Upper lobe of left lung (tissue), 6 donors: Measurements from ENCODE around the gene RAB39B. TPM values are rescaled to one million over a fixed set of nuclear protein-coding genes. Genes with fewer than 3 reads are reported as not detected.
"Not testable (repeated sequence)": the region's sequence is repeated elsewhere in the genome, so short reads cannot be mapped to it uniquely, and the experiment has no call there.

Experiments used
- ATAC-seq, 2 donors: fragments of 200-7000 bp; cut with Tn5 transposase; one replicate each; pipeline ENCODE4 v1.9.1; 2022; ENCODE audit warnings: mild to moderate bottlenecking in 2 of 2, moderate library complexity in 2 of 2; ENCODE audit not compliant: low FRiP score in 2 of 2
- DNase-seq, 2 donors: peaks; one replicate each; pipeline ENCODE4 v3.0.0-alpha.2; 2019 to 2020
- H3K27ac ChIP-seq, 4 donors: fragments of 200-600 bp; sonication (generic); one replicate each; pipeline ENCODE4 v1.5.1; 2016 to 2019
- H3K27me3 ChIP-seq, 4 donors: fragments of 200-600 bp; sonication (generic); one replicate each; pipeline ENCODE4 v1.5.1; 2017 to 2019
- H3K36me3 ChIP-seq, 4 donors: fragments of 200-600 bp; sonication (generic); one replicate each; pipeline ENCODE4 v1.5.1; 2016 to 2019
- H3K4me1 ChIP-seq, 4 donors: fragments of 200-600 bp; sonication (generic); one replicate each; pipeline ENCODE4 v1.5.1; 2018 to 2019
- H3K4me3 ChIP-seq, 4 donors: fragments of 200-600 bp; sonication (generic); one replicate each; pipeline ENCODE4 v1.5.1; 2017 to 2019; ENCODE audit warnings: mild to moderate bottlenecking in 2 of 4, moderate library complexity in 1 of 4
- H3K9me3 ChIP-seq, 4 donors: fragments of 200-600 bp; sonication (generic); one replicate each; pipeline ENCODE4 v1.5.1; 2018 to 2019
- EP300 ChIP-seq, 4 donors: sonication (generic); formaldehyde crosslinking; IDR thresholded peaks; one replicate each; pipeline ENCODE4 v1.5.1; 2017; ENCODE audit warnings: antibody characterized with exemption in 4 of 4, control low read depth in 2 of 4
- POLR2A ChIP-seq, 4 donors: fragments of 450-650 bp; IDR thresholded peaks; one replicate each; pipeline ENCODE4 v1.5.1; 2016 to 2017; ENCODE audit warnings: antibody characterized with exemption in 4 of 4, mild to moderate bottlenecking in 2 of 4
- POLR2AphosphoS5 ChIP-seq, 2 donors: sonication (generic); formaldehyde crosslinking; IDR thresholded peaks; one replicate each; pipeline ENCODE4 v1.5.1; 2017; ENCODE audit warnings: antibody characterized with exemption in 2 of 2
- WGBS, 2 donors: methylation state at CpG; one replicate each; pipeline ENCODE4 v1.1.5; 2017 to 2018; 5-methylcytosine and 5-hydroxymethylcytosine counted together
- total RNA-seq, 6 donors: library from RNA; depleted of rRNA in 4 of 6; stranded (reverse); fragments of >200 nt in 4 of 6; gene quantifications; one replicate each; pipeline versions ENCODE4 v1.1.0 to v1.2.1, GENCODE V29; 2016 to 2021
- TF ChIP-seq, protein P1 (sequence below), 6 experiments: fragments of 450-650 bp in 4 of 6; fragments of 200-600 bp in 2 of 6; sonication (generic) in 2 of 6; IDR thresholded peaks; one replicate each; pipeline ENCODE4 v1.5.1; 2016 to 2019; ENCODE audit warnings: antibody characterized with exemption in 6 of 6
- donor health status: DM: no; HTN: no; CAD: no; lungs with moderate emphysema.
- donor health status: DM: no; HTN: yes; CAD: no; lungs with severe emphysema.

RAB39B gene
- total RNA-seq, 6 donors from 2014 or later, result 0.30 to 1.2 (median 0.44) TPM; not detected in 1

DNA sequence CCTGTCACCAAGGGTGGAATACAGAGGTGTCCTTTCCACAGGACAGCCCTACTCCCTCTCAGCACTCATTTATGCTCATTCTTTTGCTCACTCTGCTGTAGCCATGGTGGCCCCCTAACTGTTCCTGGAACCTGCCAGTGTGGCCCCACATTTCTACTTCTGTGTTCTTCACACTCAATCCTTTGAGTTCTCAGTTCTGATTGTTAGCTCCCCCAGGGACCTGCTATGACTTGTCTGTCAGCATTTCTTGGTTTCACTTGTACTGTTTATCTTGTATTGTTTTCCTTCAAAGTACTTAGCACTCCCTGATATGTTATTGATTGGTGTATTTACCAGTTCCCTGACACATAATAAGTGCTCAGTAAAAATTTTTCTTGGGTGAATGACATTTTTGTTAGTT is 33.1 kb downstream of the RAB39B start:
- DNase-seq, result no peak
- no peak for ATAC-seq
- Histone ChIP-seq H3K9me3 (no peaks in the 10 kb centered on the region), H3K4me3 (no peak overlapping the region), H3K27ac (no peak overlapping the region), H3K4me1 (no peaks in the 10 kb centered on the region), H3K36me3 (peaks cover 0 to 25% (median 0%) of the 10 kb centered on the region in 4 donors), H3K27me3 (no peaks in the 10 kb centered on the region)
- no peak for TF ChIP-seq POLR2A (IDR thresholded peaks at IDR 0.05)
- TF ChIP-seq, protein P1, sequence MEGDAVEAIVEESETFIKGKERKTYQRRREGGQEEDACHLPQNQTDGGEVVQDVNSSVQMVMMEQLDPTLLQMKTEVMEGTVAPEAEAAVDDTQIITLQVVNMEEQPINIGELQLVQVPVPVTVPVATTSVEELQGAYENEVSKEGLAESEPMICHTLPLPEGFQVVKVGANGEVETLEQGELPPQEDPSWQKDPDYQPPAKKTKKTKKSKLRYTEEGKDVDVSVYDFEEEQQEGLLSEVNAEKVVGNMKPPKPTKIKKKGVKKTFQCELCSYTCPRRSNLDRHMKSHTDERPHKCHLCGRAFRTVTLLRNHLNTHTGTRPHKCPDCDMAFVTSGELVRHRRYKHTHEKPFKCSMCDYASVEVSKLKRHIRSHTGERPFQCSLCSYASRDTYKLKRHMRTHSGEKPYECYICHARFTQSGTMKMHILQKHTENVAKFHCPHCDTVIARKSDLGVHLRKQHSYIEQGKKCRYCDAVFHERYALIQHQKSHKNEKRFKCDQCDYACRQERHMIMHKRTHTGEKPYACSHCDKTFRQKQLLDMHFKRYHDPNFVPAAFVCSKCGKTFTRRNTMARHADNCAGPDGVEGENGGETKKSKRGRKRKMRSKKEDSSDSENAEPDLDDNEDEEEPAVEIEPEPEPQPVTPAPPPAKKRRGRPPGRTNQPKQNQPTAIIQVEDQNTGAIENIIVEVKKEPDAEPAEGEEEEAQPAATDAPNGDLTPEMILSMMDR (IDR thresholded peaks at IDR 0.05), result no peak
- no peak for TF ChIP-seq EP300 (IDR thresholded peaks at IDR 0.05)
- TF ChIP-seq POLR2AphosphoS5 (IDR thresholded peaks at IDR 0.05), result no peak

DNA sequence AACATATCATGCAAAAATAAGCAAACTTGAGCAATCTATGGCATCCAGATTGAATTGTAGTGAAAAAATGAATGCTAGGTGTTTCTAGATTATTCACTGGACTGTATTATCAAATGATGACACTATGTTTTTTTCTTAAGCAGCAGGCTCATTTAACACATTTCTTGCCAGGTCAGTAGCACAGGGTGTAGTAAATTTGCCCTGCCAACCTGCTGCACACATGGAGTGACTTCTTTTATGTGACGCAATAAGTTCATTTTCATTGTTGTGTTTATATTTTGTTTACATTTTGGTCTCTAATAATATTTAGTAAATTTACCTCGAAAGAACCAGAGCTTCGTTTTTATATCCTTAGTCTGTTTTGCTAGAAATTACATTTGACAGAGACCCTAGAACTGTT is 38.5 kb downstream of the RAB39B start:
- H3K4me1 ChIP-seq, result no peaks in the 10 kb centered on the region
- TF ChIP-seq POLR2A (IDR thresholded peaks at IDR 0.05), result no peak
- no peak for TF ChIP-seq EP300 (IDR thresholded peaks at IDR 0.05)
- no peak for TF ChIP-seq POLR2AphosphoS5 (IDR thresholded peaks at IDR 0.05)
- TF ChIP-seq, protein P1 (IDR thresholded peaks at IDR 0.05), result no peak
- H3K4me3 ChIP-seq, result no peak overlapping the region
- no peaks in the 10 kb centered on the region for H3K27me3 ChIP-seq
- ATAC-seq (no peak), DNase-seq (no peak)
- H3K9me3 ChIP-seq, result no peaks in the 10 kb centered on the region
- 72 to 82% methylated on average over 3 of the region's 3 CpGs for WGBS, 2 donors
- H3K27ac ChIP-seq, result no peak overlapping the region
- peaks cover 0 to 27% (median 0%) of the 10 kb centered on the region in 4 donors for H3K36me3 ChIP-seq

DNA sequence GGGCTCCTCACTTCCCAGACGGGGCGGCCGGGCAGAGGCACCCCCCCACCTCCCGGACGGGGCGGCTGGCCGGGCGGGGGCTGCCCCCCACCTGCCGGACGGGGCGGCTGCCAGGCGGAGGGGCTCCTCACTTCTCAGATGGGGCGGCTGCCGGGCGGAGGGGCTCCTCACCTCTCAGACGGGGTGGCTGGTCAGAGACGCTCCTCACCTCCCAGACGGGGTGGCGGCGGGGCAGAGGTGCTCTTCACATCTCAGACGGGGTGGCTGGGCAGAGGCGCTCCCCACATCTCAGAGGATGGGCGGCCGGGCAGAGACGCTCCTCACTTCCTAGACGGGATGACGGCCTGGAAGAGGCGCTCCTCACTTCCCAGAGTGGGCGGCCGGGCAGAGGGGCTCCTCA is 40.5 kb downstream of the RAB39B start:
- not testable (repeated sequence) for H3K4me3 ChIP-seq, H3K27ac ChIP-seq, ATAC-seq, H3K27me3 ChIP-seq, H3K9me3 ChIP-seq, H3K4me1 ChIP-seq
- DNase-seq, result peak in 1 of 2 donors; percentile 45
- WGBS, 2 donors, result 95% methylated on average over 21 of the region's 30 CpGs; no CpG with 5 or more reads in 1 of the 2 donors
- peaks cover 0 to 28% (median 0%) of the 10 kb centered on the region in 4 donors for H3K36me3 ChIP-seq

DNA sequence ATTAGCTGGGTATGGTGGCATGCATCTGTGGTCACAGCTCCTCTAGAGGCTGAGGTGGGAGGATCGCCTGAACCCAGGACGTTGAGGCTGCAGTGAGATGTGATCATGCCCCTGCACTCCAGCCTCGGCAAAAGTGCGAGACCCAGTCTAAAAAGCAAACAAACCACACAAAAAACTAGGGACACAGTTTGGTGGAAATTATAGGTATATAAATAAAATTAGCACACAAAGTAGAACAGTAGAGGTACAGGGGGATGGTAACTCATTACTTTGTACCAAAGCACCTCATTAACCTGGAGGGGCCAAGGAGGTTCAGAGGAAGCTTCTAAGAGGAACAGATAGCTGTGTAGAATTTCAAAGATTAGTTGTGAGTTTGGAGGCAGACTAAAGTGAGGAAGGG is 42.9 kb downstream of the RAB39B start:
- no peak for TF ChIP-seq POLR2AphosphoS5 (IDR thresholded peaks at IDR 0.05)
- no peak for TF ChIP-seq EP300 (IDR thresholded peaks at IDR 0.05)
- no peak for TF ChIP-seq POLR2A (IDR thresholded peaks at IDR 0.05)
- TF ChIP-seq, protein P1 (IDR thresholded peaks at IDR 0.05), result no peak
- H3K4me1 ChIP-seq, result peaks cover 0 to 5% (median 2%) of the 10 kb centered on the region in 4 donors
- no peak overlapping the region for H3K4me3 ChIP-seq
- no peak overlapping the region for H3K27ac ChIP-seq
- no peak for DNase-seq
- peaks cover 0 to 11% (median 0%) of the 10 kb centered on the region in 4 donors for H3K36me3 ChIP-seq
- H3K9me3 ChIP-seq, result no peaks in the 10 kb centered on the region
- ATAC-seq, result no peak
- no peaks in the 10 kb centered on the region for H3K27me3 ChIP-seq
- WGBS, 2 donors, result 86 to 96% methylated on average over 4 of the region's 4 CpGs

DNA sequence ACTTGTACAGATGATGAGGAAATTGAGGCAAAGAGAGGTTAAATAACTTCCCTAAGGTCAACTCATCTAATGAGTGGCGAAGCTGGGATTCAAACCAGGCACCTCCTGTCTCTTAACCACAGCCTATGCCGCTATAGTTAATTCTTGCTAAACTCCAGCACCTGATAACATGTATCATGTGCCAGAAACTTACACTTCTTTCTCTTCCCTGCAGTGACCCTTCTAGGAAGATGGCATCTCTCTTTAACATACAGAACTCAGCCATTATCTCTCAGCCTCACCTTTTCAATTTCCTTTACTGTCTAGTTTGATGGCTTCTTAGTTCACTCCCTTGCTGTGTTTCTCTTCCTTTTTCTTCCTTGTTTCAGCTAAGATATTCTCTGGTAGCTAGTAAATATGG is 45.5 kb downstream of the RAB39B start:
- DNase-seq, result no peak
- Histone ChIP-seq H3K36me3 (peaks cover 0 to 6% (median 0%) of the 10 kb centered on the region in 4 donors), H3K9me3 (no peaks in the 10 kb centered on the region), H3K27ac (no peak overlapping the region), H3K4me1 (peaks cover 0 to 5% (median 2%) of the 10 kb centered on the region in 4 donors), H3K27me3 (no peaks in the 10 kb centered on the region), H3K4me3 (no peak overlapping the region)
- no peak for ATAC-seq
- WGBS, 2 donors, result 73 to 75% methylated on average over 2 of the region's 2 CpGs
- TF ChIP-seq POLR2A (IDR thresholded peaks at IDR 0.05) (no peak), EP300 (IDR thresholded peaks at IDR 0.05) (no peak), POLR2AphosphoS5 (IDR thresholded peaks at IDR 0.05) (no peak)
- TF ChIP-seq, protein P1 (IDR thresholded peaks at IDR 0.05), result no peak
